Ovary (tissue), 3 donors: ENCODE results near the gene PSMD11.

Source experiments
- CTCF ChIP-seq, 3 donors: fragments of 450-650 bp in 2 of 3; fragments of 200-600 bp in 1 of 3; IDR thresholded peaks; one replicate each; pipeline versions ENCODE4 v1.5.1 to v1.8.0; 2016 to 2022; ENCODE audit warnings: antibody characterized with exemption in 3 of 3, mild to moderate bottlenecking in 1 of 3
- POLR2A ChIP-seq: fragments of 450-650 bp; IDR thresholded peaks from one replicate; pipeline ENCODE4 v1.6.1; 2017; ENCODE audit warnings: antibody characterized with exemption, mild to moderate bottlenecking, moderate library complexity
- donor health status: DM: no; HTN: no; CAD: no.

- TF ChIP-seq CTCF (IDR thresholded peaks at IDR 0.05) (no peak), POLR2A (no peak)
Observed at GRCh38 chr17:32494621-32495358, 50.5 kb downstream of the PSMD11 start.
